NCI-H187 treated with DMSO at 0.1 percent for 48 hours (cell line): ENCODE data around the gene G6PC2.

ENCODE experiments used
- DNase-seq: peaks from one replicate; lab custom pipeline; 2025; lab: John Stamatoyannopoulos, UW

Gene G6PC2

GRCh38 chr2:168945508-168945907, 44.4 kb downstream of the G6PC2 start:
- DNase-seq: no peak

- DNase-seq: no peak
These were observed 47.6 kb downstream of the G6PC2 start for GRCh38 chr2:168948621-168949212.

DNA sequence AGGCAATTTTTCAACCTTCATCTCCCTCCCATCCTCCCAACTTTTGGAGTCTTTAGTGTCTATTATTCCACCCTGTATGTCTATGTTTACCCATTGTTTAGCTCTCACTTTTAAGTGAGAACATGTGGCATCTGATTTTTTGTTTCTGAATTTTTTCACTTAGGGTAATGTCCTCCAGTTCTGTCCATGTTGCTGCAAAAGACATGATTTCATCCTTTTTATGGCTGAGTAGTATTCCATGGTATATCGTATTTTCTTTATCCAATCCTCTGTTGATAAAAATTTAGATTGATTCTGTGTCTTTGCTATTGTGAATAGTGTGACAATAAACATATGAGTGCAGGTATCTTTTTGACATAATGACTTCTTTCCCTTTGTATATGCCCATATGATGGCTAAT, 48.2 kb downstream of the G6PC2 start:
- no peak for DNase-seq

DNA sequence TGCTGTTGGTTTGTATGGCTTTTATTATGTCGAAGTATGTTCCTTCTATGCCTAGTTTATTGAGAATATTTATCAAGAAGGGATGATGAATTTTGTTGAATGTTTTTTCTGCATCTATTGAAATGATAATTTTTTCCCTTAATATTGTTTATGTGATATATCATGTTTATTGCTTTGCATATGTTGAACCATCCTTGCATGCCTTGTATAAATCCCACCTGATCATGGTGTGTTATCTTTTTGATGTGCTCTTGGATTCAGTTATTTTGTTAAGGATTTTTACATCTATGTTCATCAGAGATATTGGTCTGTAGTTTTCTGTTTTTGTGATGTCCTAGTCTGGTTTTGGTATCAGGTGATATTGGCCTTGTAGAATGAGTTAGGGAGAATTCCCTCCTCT, 50.8 kb downstream of the G6PC2 start:
- DNase-seq: no peak

DNA sequence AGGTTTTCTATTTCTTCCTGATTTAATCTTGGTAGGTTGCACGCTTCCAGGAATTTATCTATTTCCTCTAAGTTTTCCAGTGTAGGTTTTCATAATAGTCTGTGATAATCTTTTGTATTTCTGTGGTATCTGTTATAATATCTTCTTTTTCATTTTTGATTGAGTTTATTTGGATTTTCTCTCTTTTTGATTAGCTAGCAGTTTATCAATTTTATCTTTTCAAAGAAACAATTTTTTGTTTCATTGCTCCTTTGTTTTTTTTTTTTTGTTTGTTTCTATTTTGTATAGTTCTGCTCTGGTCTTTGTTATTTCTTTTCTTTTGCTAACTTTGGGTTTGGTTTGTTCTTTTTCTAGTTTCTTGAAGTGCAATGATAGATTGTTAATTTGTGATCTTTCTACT, 51.3 kb downstream of the G6PC2 start:
- no peak for DNase-seq

DNA sequence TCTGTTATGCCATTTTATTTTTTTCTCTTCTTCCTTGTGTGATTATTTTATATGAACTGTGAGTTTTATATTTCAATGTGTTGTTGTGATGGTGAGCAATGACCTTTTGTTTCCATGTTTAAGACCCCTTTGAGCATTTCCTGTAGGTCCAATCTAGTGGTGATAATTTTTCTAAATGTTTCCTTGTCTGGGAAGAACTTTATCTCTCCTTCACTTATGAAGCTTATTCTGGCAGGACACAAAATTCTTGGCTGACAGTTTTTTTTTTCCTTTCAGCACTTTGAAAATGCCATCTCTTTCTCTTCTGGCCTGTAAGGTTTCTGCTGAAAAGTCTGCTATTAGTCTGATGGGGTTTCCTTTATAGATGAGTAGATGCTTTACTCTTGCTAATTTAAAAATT, 53.2 kb downstream of the G6PC2 start:
- no peak for DNase-seq

DNA sequence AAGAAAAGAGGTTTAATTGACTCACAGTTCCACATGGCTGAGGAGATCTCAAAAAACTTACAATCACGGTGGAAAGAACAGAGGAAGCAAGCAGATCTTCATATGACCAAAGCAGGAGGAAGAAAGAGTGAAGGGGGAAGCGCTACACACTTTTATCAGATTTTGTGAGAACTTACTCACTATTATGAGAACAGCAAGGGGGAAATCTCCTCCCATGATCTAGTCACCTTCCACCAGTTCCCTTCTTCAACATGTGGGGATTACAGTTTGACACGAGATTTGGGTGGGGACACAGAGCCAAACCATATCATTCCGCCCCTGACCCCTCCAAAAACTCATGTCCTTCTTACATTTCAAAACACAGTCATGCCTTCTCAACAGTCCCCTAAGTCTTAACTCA, 54.2 kb downstream of the G6PC2 start:
- DNase-seq: no peak

GRCh38 chr2:168956392-168956791, 55.3 kb downstream of the G6PC2 start:
- no peak for DNase-seq
